NCI-H69 (cell line): Measurements from ENCODE around the gene SLC31A2.

ENCODE experiments used
- DNase-seq: peaks from one replicate; lab custom pipeline; 2025; lab: John Stamatoyannopoulos, UW

SLC31A2 gene

GRCh38 chr9:113151696-113152630, 1.2 kb downstream of the SLC31A2 start:
- no peak for DNase-seq

- peak; percentile 33 for DNase-seq
Measured at GRCh38 chr9:113152699-113153098, 1.9 kb downstream of the SLC31A2 start.

GRCh38 chr9:113153599-113153998, 2.8 kb downstream of the SLC31A2 start:
- no peak for DNase-seq

- DNase-seq: no peak
Measured at GRCh38 chr9:113154471-113154870, 3.7 kb downstream of the SLC31A2 start.

- DNase-seq: no peak
Measured at GRCh38 chr9:113154946-113155345, 4.1 kb downstream of the SLC31A2 start.

- DNase-seq: no peak
Measured at GRCh38 chr9:113155911-113156588, 5.2 kb downstream of the SLC31A2 start.

- DNase-seq: peak; percentile 32
Measured at GRCh38 chr9:113156880-113157279, 6.1 kb downstream of the SLC31A2 start.

GRCh38 chr9:113158446-113158845, 7.6 kb downstream of the SLC31A2 start:
- DNase-seq: no peak

- no peak for DNase-seq
Measured at GRCh38 chr9:113160571-113160970, 9.8 kb downstream of the SLC31A2 start.

GRCh38 chr9:113163001-113163400, 12.2 kb downstream of the SLC31A2 start:
- no peak for DNase-seq

- no peak for DNase-seq
Measured at GRCh38 chr9:113164536-113165300, 13.9 kb downstream of the SLC31A2 start.

GRCh38 chr9:113166039-113166438, 15.2 kb downstream of the SLC31A2 start:
- no peak for DNase-seq

- DNase-seq: no peak
Measured at GRCh38 chr9:113168809-113169208, 18.0 kb downstream of the SLC31A2 start.

- DNase-seq: no peak
Measured at GRCh38 chr9:113173341-113173740, 22.5 kb downstream of the SLC31A2 start.

- DNase-seq: no peak
Measured at GRCh38 chr9:113176803-113177202, 26.0 kb downstream of the SLC31A2 start.

- no peak for DNase-seq
Measured at GRCh38 chr9:113177251-113177650, 26.4 kb downstream of the SLC31A2 start.

- DNase-seq: no peak
Measured at GRCh38 chr9:113178087-113178486, 27.3 kb downstream of the SLC31A2 start.

GRCh38 chr9:113179839-113180238, 29.0 kb downstream of the SLC31A2 start:
- no peak for DNase-seq

GRCh38 chr9:113181165-113181564, 30.4 kb downstream of the SLC31A2 start:
- no peak for DNase-seq

GRCh38 chr9:113183956-113184488, 33.2 kb downstream of the SLC31A2 start:
- DNase-seq: no peak

GRCh38 chr9:113184539-113184938, 33.7 kb downstream of the SLC31A2 start:
- DNase-seq: no peak

GRCh38 chr9:113185271-113185670, 34.5 kb downstream of the SLC31A2 start:
- DNase-seq: no peak
